Vagina (tissue), 2 donors: ENCODE data around the gene RASSF8. TPM values are rescaled to one million over a fixed set of nuclear protein-coding genes. Genes with fewer than 3 reads are reported as not detected.

ENCODE experiments used
- DNase-seq, 2 donors: peaks; one replicate each; pipeline ENCODE4 v3.0.0-alpha.2; 2017; ENCODE audit errors: extremely low spot score in 2 of 2
- H3K27ac ChIP-seq: fragments of 200-600 bp; sonication (generic); one replicate; pipeline ENCODE4 v1.5.1; 2019
- H3K27me3 ChIP-seq: fragments of 200-600 bp; sonication (generic); one replicate; pipeline ENCODE4 v1.5.1; 2019
- H3K36me3 ChIP-seq, 2 donors: fragments of 200-600 bp; sonication (generic); one replicate each; pipeline ENCODE4 v1.5.1; 2017 to 2019
- H3K4me1 ChIP-seq: fragments of 200-600 bp; sonication (generic); one replicate; pipeline ENCODE4 v1.5.1; 2019
- H3K4me3 ChIP-seq, 2 donors: fragments of 200-600 bp; sonication (generic); 1 replicate in 1 of 2; 2 replicates in 1 of 2; pipeline ENCODE4 v1.5.1; 2016 to 2019
- H3K9me3 ChIP-seq: fragments of 200-600 bp; sonication (generic); one replicate; pipeline ENCODE4 v1.5.1; 2019
- CTCF ChIP-seq, 3 experiments: fragments of 450-650 bp in 2 of 3; fragments of 200-600 bp in 1 of 3; sonication (generic) in 1 of 3; IDR thresholded peaks; one replicate each; pipeline ENCODE4 v1.5.1; 2017 to 2019; ENCODE audit warnings: antibody characterized with exemption in 3 of 3, mild to moderate bottlenecking in 2 of 3, moderate library complexity in 2 of 3
- POLR2A ChIP-seq, 2 donors: fragments of 450-650 bp; IDR thresholded peaks; one replicate each; pipeline ENCODE4 v1.6.1; 2017; ENCODE audit warnings: antibody characterized with exemption in 2 of 2, mild to moderate bottlenecking in 2 of 2, moderate library complexity in 2 of 2
- POLR2AphosphoS5 ChIP-seq, 2 donors: sonication (generic); formaldehyde crosslinking; IDR thresholded peaks; one replicate each; pipeline ENCODE4 v1.9.0; 2017; ENCODE audit warnings: antibody characterized with exemption in 2 of 2, mild to moderate bottlenecking in 2 of 2, low read depth in 1 of 2; ENCODE audit not compliant: insufficient read depth in 1 of 2
- intact Hi-C: fragments of 100-400 bp; cut with DNase I; formaldehyde crosslinking; loops from one replicate; pipeline ENCODE4 v1.15.1; 2023
- total RNA-seq: library from RNA; depleted of rRNA; stranded (reverse); fragments of >200 nt; gene quantifications from one replicate; pipeline ENCODE4 v1.2.3, GENCODE V29; 2016

RASSF8 gene
- total RNA-seq, 1 donor from 2014 or later, result 68.5 TPM

- no peaks in the 10 kb centered on the region for H3K27me3 ChIP-seq
- H3K4me3 ChIP-seq, result no peak overlapping the region
- no peaks in the 10 kb centered on the region for H3K9me3 ChIP-seq
- intact Hi-C loops, result no loop called here
- no peak for DNase-seq
- TF ChIP-seq POLR2AphosphoS5 (IDR thresholded peaks at IDR 0.05; ENCODE audit: insufficient read depth in 1 of 2, low read depth in 1 of 2), result no peak
- no peak for TF ChIP-seq CTCF (IDR thresholded peaks at IDR 0.05)
- no peak for TF ChIP-seq POLR2A (IDR thresholded peaks at IDR 0.05)
- peaks cover 42% of the 10 kb centered on the region for H3K4me1 ChIP-seq
- H3K27ac ChIP-seq, result no peak overlapping the region
- H3K36me3 ChIP-seq, result no peaks in the 10 kb centered on the region
These were observed 17.8 kb downstream of the RASSF8 start for GRCh38 chr12:25976289-25976688.

GRCh38 chr12:25977047-25977446 is 18.6 kb downstream of the RASSF8 start:
- H3K36me3 ChIP-seq, result no peaks in the 10 kb centered on the region
- intact Hi-C loops, result no loop called here
- H3K27ac ChIP-seq, result no peak overlapping the region
- peaks cover 39% of the 10 kb centered on the region for H3K4me1 ChIP-seq
- no peak for DNase-seq
- H3K9me3 ChIP-seq, result no peaks in the 10 kb centered on the region
- TF ChIP-seq POLR2AphosphoS5 (IDR thresholded peaks at IDR 0.05; ENCODE audit: insufficient read depth in 1 of 2, low read depth in 1 of 2) (no peak), CTCF (IDR thresholded peaks at IDR 0.05) (no peak), POLR2A (IDR thresholded peaks at IDR 0.05) (no peak)
- H3K27me3 ChIP-seq, result no peaks in the 10 kb centered on the region
- H3K4me3 ChIP-seq, result no peak overlapping the region

- intact Hi-C loops, result no loop called here
- Histone ChIP-seq H3K27ac (no peak overlapping the region), H3K4me1 (peaks cover 43% of the 10 kb centered on the region)
These were observed 20.6 kb downstream of the RASSF8 start for GRCh38 chr12:25979059-25979458.

GRCh38 chr12:25979563-25979962 is 21.1 kb downstream of the RASSF8 start:
- Histone ChIP-seq H3K36me3 (no peaks in the 10 kb centered on the region), H3K4me3 (no peak overlapping the region), H3K27ac (no peak overlapping the region), H3K27me3 (no peaks in the 10 kb centered on the region), H3K4me1 (peaks cover 46% of the 10 kb centered on the region), H3K9me3 (no peaks in the 10 kb centered on the region)
- DNase-seq, result no peak
- intact Hi-C loops, result no loop called here
- TF ChIP-seq POLR2A (IDR thresholded peaks at IDR 0.05) (no peak), POLR2AphosphoS5 (IDR thresholded peaks at IDR 0.05; ENCODE audit: insufficient read depth in 1 of 2, low read depth in 1 of 2) (no peak), CTCF (IDR thresholded peaks at IDR 0.05) (no peak)

More at GRCh38 chr12:25979059-25979458, 20.6 kb downstream of the RASSF8 start:
- Histone ChIP-seq H3K36me3 (no peaks in the 10 kb centered on the region), H3K4me3 (no peak overlapping the region), H3K27me3 (no peaks in the 10 kb centered on the region), H3K9me3 (no peaks in the 10 kb centered on the region)
- TF ChIP-seq POLR2AphosphoS5 (IDR thresholded peaks at IDR 0.05; ENCODE audit: insufficient read depth in 1 of 2, low read depth in 1 of 2) (no peak), POLR2A (IDR thresholded peaks at IDR 0.05) (no peak), CTCF (IDR thresholded peaks at IDR 0.05) (no peak)
- DNase-seq, result no peak

- no peaks in the 10 kb centered on the region for H3K36me3 ChIP-seq
- TF ChIP-seq CTCF (IDR thresholded peaks at IDR 0.05) (no peak), POLR2A (IDR thresholded peaks at IDR 0.05) (no peak), POLR2AphosphoS5 (IDR thresholded peaks at IDR 0.05; ENCODE audit: insufficient read depth in 1 of 2, low read depth in 1 of 2) (no peak)
- DNase-seq, result no peak
- no peak overlapping the region for H3K27ac ChIP-seq
- H3K4me3 ChIP-seq, result no peak overlapping the region
- no peaks in the 10 kb centered on the region for H3K9me3 ChIP-seq
- no peaks in the 10 kb centered on the region for H3K27me3 ChIP-seq
- intact Hi-C loops, result no loop called here
- peaks cover 51% of the 10 kb centered on the region for H3K4me1 ChIP-seq
These were observed 21.6 kb downstream of the RASSF8 start for GRCh38 chr12:25980035-25980434.
